Measurements from ENCODE around the gene TMEM150B.

The TMEM150B gene

DNA sequence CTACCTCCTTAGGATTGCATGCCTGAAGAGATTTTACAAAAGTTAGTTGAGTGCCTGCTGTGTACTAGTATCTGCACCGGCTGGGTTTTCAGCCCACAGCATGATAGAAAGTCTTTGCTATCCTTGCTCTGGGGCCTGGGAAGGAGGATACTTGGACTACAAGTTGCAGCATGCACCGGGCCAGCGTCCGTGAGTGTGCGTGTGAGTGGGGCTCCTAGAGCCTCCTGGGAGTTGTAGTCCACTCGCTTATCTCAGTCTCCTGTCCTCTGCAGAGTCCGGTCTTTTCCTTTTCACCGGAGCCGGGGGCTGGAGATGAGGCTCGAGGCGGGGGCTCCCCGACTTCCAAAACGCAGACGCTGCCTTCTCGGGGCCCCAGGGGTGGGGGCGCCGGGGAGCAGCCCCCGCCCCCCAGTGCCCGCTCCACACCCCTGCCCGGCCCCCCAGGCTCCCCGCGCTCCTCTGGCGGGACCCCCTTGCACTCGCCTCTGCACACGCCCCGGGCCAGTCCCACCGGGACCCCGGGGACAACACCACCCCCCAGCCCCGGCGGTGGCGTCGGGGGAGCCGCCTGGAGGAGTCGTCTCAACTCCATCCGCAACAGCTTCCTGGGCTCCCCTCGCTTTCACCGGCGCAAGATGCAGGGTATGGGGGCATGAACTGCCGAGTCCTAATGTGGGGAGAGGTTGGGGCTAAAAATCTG lies 20.7 kb downstream of the TMEM150B start:
- DNase-seq: no peak

- no peak for DNase-seq
Measured at GRCh38 chr19:55303477-55303876, 21.7 kb downstream of the TMEM150B start.

GRCh38 chr19:55302318-55302703 lies 22.8 kb downstream of the TMEM150B start:
- no peak for DNase-seq

DNA sequence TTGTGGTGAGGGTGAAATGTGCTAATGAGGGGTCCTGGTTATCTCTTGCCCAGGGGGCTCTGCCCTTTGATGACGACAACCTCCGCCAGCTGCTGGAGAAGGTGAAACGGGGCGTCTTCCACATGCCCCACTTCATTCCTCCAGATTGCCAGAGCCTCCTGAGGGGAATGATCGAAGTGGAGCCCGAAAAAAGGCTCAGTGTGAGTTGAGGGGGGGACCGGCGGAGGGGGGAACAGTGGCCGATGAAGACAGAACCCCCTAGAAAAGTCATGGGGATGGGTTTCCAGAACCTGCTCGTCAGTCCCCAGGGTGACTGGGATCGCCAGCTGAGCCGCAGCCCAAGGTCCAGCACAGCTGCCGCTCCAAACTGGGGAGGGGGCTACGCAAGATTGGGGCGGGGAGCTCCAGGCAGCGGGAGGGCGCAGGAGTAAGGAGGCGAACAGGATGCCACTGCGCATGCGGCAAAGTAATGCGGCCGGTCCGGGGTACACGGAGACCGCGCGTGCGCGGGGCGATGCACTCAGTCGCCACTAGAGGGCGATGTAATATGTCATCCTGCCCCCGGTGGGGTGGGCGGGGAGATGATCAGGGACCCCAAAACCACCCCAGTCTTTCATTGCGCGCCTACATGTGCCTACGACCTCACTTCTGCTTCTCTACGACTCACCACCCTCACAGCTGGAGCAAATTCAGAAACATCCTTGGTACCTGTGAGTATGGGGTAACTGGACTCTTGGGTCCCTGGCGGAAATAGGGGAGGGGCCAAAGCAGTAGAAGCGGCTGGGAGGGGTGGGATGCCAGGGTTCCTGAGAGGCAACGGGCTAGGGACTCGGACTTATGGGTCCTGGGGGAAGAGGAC lies 23.5 kb downstream of the TMEM150B start:
- peak; percentile 89 for DNase-seq

- DNase-seq: no peak
Measured at GRCh38 chr19:55300886-55301458, 24.2 kb downstream of the TMEM150B start.

- no peak for DNase-seq
Measured at GRCh38 chr19:55299991-55300390, 25.1 kb downstream of the TMEM150B start.

- no peak for DNase-seq
Measured at GRCh38 chr19:55297267-55297666, 27.9 kb downstream of the TMEM150B start.

DNA sequence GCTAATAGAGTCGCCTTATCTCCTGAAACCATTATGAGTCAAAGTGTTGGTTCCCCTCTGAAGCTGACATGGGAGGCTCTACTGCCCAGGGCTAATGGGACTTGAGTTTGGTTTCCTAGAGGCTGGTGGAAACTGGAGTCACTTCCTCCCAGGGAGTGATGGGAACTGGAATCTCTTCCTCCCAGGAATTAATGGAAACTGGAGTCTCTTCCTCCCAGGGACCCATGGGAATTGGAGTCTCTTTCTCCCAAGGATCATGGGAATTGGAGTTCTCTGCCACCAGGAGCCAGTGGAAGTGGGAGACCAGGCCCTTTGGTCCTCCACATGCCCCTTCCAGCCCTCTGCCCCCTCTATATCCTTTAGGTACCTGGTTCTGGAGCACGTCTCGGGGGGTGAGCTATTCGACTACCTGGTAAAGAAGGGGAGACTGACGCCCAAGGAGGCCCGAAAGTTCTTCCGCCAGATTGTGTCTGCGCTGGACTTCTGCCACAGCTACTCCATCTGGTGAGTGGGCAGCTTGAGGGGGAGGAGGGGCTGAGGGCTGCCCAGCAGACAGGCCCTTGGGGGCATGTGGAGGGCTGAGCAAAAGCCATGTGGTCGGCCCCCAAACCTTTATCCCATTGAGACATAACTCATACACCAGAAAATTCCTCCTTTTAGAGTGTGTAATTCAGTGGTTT lies 35.9 kb downstream of the TMEM150B start:
- DNase-seq: no peak

DNA sequence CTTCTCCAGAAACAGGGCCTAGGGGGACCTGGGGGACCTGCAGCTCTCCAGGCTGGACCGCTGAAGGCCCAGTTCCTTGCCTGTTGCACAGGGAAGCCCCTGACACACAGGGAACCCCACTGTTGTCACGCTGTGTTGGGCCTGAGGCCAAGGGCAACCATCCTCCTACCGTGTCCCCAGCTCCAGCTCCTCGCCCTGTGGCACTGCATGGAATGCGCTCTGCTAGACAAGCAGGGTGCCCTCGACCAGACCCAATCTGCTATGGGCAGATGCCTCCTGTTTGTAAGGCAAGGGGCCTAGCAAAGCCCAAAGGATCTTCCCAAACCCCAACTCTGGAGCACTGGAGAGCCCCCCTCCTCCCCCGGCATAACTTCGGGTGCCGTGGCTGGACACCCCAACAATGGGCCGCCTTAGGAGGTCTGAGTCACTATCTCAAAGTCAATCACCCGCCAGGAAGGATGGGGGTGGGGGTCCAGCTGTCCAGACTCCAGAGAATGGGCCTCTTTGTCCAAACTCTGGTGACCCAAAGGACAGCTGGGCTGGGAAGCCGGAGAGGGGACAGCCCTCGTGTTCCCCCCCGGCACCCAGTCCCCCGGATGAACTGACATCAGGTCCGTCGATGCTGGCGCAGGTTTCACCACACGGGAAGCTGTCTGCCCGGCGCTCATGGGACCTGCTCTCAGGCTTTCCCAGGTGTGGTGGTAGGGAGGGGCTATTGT lies 37.6 kb downstream of the TMEM150B start:
- DNase-seq: no peak

DNA sequence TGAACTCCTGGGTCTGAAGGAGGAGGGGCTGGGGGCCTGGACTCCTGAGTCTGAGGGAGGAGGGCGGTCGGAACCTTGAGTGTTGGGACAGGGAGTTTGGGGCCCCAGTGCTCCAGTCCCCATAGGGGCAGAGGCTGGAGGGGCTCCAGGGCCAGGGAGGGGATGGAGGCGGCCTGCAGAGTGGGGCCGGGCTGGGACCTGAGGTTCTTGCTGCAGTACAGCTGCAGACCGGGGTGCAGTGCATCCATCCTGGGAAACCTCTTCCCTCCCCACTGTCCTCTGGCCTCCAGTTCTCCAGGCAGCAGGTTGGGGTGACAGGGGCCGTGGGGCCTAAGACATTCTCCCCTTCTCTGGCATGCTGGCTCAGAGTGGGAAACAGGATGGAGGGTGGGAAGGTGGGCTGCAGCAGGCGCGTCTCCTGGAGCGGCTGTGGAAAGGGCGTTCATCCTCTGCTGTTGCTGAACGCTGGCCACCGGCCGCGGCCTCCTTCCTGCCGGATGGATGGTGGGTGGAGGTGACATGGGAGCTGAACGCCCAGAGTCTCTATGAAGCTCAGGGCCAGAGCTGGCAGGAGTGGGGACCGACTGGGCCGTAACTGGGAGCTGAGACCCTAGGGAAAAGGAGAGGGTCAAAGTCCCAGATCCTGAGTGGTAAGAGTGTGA lies 39.8 kb downstream of the TMEM150B start:
- DNase-seq: no peak

DNA sequence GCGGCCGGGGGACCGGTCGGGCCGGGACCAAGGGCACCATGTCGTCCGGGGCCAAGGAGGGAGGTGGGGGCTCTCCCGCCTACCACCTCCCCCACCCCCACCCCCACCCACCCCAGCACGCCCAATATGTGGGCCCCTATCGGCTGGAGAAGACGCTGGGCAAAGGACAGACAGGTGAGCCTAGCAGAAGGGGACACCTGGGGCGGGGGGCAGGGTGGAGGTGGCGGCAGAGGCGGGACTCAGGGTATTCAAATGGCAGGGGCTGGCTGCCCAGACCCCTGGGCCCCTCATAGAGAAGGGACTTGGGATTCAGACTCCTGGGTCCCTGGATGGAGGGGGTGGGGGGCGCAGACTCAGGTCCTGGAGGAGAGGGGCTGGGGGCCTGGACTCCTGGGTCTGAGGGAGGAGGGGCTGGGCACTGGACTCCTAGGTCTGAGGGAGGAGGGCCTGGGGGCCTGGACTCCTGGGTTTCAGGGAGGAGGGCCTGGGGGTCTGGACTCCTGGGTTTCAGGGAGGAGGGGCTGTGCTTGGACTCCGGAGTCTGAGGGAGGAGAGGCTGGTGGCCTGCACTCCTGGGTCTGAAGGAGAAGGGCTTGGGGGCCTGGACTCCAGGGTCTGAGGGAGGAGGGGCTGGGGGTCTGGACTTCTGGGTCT lies 40.6 kb downstream of the TMEM150B start:
- no peak for DNase-seq

DNA sequence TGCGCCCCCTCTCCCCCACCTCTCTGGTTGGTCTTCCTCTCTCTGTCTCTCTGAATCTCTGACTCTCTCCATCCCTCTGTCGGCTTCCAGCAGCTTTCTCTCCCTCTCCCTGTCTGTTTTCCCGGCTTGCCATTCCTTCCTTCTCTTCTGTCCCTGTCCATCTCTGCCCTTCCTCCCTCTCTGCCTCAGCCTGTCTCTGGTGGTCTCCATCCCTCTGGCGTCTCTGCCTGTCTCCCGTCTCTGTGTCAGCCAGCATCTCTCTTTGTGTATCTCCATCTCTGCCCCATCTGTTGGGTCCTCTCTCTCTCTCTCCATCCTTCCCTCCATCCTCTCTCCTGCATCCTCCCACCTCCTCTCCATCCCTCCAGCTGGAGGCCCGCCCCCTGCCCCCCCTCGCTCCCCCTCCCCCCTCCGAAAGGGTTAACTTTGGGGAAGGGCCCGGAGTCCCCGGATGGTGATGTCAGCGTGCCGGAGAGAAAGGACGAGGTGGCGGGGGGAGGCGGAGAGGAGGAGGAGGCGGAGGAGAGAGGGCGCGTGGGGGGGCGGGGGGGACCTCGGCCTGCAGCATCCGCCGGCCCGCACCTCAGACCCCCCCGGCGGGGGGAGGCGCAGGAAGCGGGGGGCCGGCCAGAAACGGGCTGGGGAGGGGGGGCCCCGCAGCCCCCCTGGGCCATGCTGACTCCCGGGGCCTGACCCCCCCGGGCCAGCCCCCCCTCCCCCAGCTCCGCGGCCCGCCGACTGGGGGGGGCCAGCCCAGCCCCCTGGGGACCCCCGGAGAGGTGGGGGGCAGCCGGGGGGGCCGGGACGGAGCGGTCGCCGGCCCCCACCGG lies 41.4 kb downstream of the TMEM150B start, which contains the start of gene BRSK1:
Gene BRSK1, plus strand, starts transcription at position 450 of the 830 bp plus-strand sequence. CDS start 446 bp downstream, outside the sequence.
- DNase-seq: no peak

GRCh38 chr19:55279770-55280643 lies 45.1 kb downstream of the TMEM150B start, which contains the start of gene HSPBP1:
Gene HSPBP1 (minus strand): TSS chr19:55280110. CDS start chr19:55279608, 502 bp downstream.
- DNase-seq: peak; percentile 95

DNA sequence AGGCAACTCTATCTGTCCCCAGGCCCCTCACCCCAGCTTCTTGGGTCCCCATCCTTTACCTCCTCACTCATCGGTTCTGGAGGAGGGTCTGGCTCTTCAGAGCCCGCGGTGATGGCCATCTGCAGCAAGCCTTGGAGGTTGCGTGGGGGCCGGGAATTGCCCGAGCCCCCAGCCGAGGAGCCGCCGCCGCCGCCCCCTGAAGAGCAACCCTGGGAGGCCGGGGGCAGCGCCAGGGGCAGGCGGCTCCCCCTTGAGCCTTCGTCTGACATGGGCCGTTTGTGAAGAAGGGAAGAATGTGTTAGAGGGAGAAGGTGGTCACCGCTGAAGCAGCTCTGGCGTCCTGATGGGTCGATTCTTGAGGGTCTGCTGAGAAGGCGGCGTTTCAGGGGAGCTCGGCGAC lies 45.8 kb downstream of the TMEM150B start:
- DNase-seq: no peak

GRCh38 chr19:55278391-55279135 lies 46.6 kb downstream of the TMEM150B start:
- no peak for DNase-seq

- no peak for DNase-seq
Measured at GRCh38 chr19:55277494-55277893, 47.6 kb downstream of the TMEM150B start.

DNA sequence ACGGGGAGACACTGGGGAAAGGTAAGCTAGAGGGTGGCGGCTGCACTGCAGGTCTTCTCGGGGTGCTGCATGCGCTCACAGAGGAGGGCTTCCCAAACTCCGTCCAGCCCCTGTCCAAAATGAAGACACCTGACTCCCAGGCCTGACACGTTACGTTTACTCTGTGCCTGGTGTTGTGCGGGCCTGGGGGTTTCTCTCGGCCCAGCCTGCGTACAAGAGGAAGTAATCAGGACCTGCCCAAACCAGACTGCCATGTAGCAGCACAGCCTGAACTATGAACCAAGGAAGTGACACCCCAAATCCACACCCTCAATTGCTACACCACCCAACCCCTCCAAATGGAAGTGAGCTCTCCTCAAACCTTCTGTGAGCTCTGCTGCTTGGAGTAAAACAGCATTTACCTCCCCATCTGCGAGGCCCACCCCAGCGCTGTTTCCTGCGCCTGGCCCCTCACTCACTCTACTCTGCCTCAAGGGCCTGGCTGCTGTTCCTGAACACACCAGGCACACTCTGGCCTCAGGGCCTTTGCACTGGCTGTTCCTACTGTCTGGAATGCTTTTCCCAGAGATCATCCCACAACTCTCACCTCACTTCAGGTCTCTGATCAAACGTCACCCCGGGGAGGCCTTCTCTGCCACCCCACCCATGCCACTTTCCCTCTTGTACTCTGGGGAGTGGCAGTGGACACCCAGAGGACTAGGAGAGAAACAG lies 48.3 kb downstream of the TMEM150B start:
- DNase-seq: no peak

Data from NK-92 treated with Interleukin-12 subunit alpha and Interleukin-12 subunit beta, amount 100 ng/mL, for 24 hours (cell line).